HepG2 (cell line): ENCODE results near the gene RFX2. TPM values are rescaled to one million over a fixed set of nuclear protein-coding genes. Genes with fewer than 3 reads are reported as not detected.
A peak's percentile ranks its signal among the peaks of the same experiment; 100 is the strongest.

Experiments
- ATAC-seq: fragments of 200-7000 bp; cut with Tn5 transposase; 3 replicates; pipeline ENCODE4 v1.9.1; 2020; ENCODE audit warnings: mild to moderate bottlenecking, moderate library complexity
- BruUV-seq: library from RNA; stranded (reverse); fragments of 400-500 nt; replicated peaks from 2 replicates; lab custom pipeline; 2021; lab: Mats Ljungman, UMichigan
- CTCF ChIA-PET: fragments of 300-600 bp; formaldehyde crosslinking; extraction: SDS; loops from one replicate; lab custom pipeline; 2021; ENCODE audit warnings: low total read pairs, inconsistent platforms, low intra/inter-chr PET ratio; lab: Yijun Ruan, JAX
- POLR2A ChIA-PET: fragments of 350-600 bp; sonication (Branson Sonifier 250); formaldehyde crosslinking; loops from one replicate; lab custom pipeline; 2020; ENCODE audit warnings: antibody characterized with exemption, inconsistent platforms; lab: Yijun Ruan, JAX
- DNase-seq: peaks from one replicate; pipeline ENCODE4 v3.0.0-alpha.2; 2015; ENCODE audit warnings: low spot score
- FAIRE-seq: peaks from 3 replicates; lab custom pipeline; 2011; peaks lifted over from hg19 to GRCh38; lab: Jason Lieb, UNC
- H2AFZ ChIP-seq: one replicate; pipeline ENCODE4 v1.6.1; 2011; ENCODE audit warnings: low read length, inconsistent platforms
- H3K27ac ChIP-seq: fragments of 300-600 bp; 3 replicates; pipeline ENCODE4 v1.8.0; 2011; ENCODE audit warnings: mixed run types, mild to moderate bottlenecking, mixed read lengths, low read length, inconsistent platforms; ENCODE audit not compliant: insufficient read depth; ENCODE audit errors: extremely low read length
- H3K27me3 ChIP-seq, 2 experiments: fragments of 200-600 bp in 1 of 2; 2 replicates in 1 of 2; 3 replicates in 1 of 2; pipeline versions ENCODE4 v1.6.0 to v1.8.0; 2011; ENCODE audit warnings: low read length in 2 of 2, mild to moderate bottlenecking in 2 of 2, moderate library complexity in 2 of 2, inconsistent platforms in 1 of 2; ENCODE audit not compliant: insufficient read depth in 2 of 2, control insufficient read depth in 1 of 2
- H3K36me3 ChIP-seq, 2 experiments: fragments of 200-600 bp in 1 of 2; replicated peaks in 1 of 2; 2 replicates in 1 of 2; 3 replicates in 1 of 2; pipeline versions ENCODE4 v1.5.1 to v1.8.0; 2011; ENCODE audit warnings: low read length in 2 of 2, inconsistent platforms in 1 of 2; ENCODE audit not compliant: insufficient read depth in 2 of 2, control insufficient read depth in 1 of 2
- H3K4me1 ChIP-seq: 2 replicates; pipeline ENCODE4 v1.5.1; 2012; ENCODE audit warnings: low read length, inconsistent platforms; ENCODE audit not compliant: insufficient read depth
- H3K4me2 ChIP-seq: 2 replicates; pipeline ENCODE4 v1.6.0; 2011; ENCODE audit warnings: low read depth, low read length, inconsistent platforms
- H3K4me3 ChIP-seq, 3 experiments: fragments of 200-600 bp in 1 of 3; sonication (generic), shearing (Covaris generic) in 1 of 3; replicated peaks in 1 of 3; 2 replicates each; pipeline ENCODE4 v1.5.1; 2011 to 2016; ENCODE audit warnings: low read length in 3 of 3, inconsistent platforms in 2 of 3, low read depth in 2 of 3, mild to moderate bottlenecking in 2 of 3, control low read depth in 1 of 3, mixed read lengths in 1 of 3; ENCODE audit not compliant: insufficient read depth in 1 of 3
- H3K79me2 ChIP-seq: one replicate; pipeline ENCODE4 v1.6.1; 2011; ENCODE audit warnings: low read length, inconsistent platforms; ENCODE audit not compliant: insufficient read depth
- H3K9ac ChIP-seq: 2 replicates; pipeline ENCODE4 v1.6.0; 2011; ENCODE audit warnings: mild to moderate bottlenecking, low read depth, low read length, inconsistent platforms; ENCODE audit not compliant: insufficient read depth
- H3K9me3 ChIP-seq: 2 replicates; pipeline ENCODE4 v1.5.1; 2012; ENCODE audit warnings: mild to moderate bottlenecking, low read length
- H4K20me1 ChIP-seq: 2 replicates; pipeline ENCODE4 v1.6.0; 2011; ENCODE audit warnings: inconsistent platforms, mild to moderate bottlenecking, low read length, moderate library complexity; ENCODE audit not compliant: insufficient read depth
- ASH2L ChIP-seq: fragments of 300-600, 200-600 bp; sonication (generic); IDR thresholded peaks from 2 replicates; pipeline ENCODE4 v1.7.0; 2017; ENCODE audit warnings: low read depth, mild to moderate bottlenecking, moderate library complexity, mixed read lengths, low read length; ENCODE audit not compliant: insufficient read length
- CBX2 ChIP-seq, 2 experiments: fragments of 200-600 bp in 1 of 2; sonication (generic); formaldehyde crosslinking in 1 of 2; IDR thresholded peaks; 2 replicates each; pipeline versions ENCODE4 v1.7.0 to v1.8.1; 2018 to 2022; ENCODE audit warnings: low read depth in 2 of 2, low read length in 1 of 2, mild to moderate bottlenecking in 1 of 2, missing genetic modification reagents in 1 of 2
- FOXK2 ChIP-seq: fragments of 450-650 bp; IDR thresholded peaks from 2 replicates; pipeline ENCODE4 v1.6.1; 2016
- GABPA ChIP-seq, 2 experiments: IDR thresholded peaks; 2 replicates each; pipeline ENCODE4 v1.6.1; 2011 to 2016; ENCODE audit warnings: low read depth in 2 of 2, low read length in 1 of 2, missing biosample characterization in 1 of 2, missing genetic modification characterization in 1 of 2
- HNRNPK ChIP-seq: fragments of 200-400 bp; formaldehyde crosslinking; IDR thresholded peaks from 2 replicates; pipeline ENCODE4 v1.6.1; 2018; ENCODE audit warnings: low read length, low read depth, moderate library complexity, mild to moderate bottlenecking; ENCODE audit not compliant: poor library complexity, severe bottlenecking
- HOXD1 ChIP-seq: sonication (generic); formaldehyde crosslinking; IDR thresholded peaks from 2 replicates; pipeline ENCODE4 v1.5.0; 2020; ENCODE audit warnings: missing genetic modification reagents
- ISL2 ChIP-seq: sonication (generic); formaldehyde crosslinking; IDR thresholded peaks from 2 replicates; pipeline ENCODE4 v1.5.0; 2020; ENCODE audit warnings: missing genetic modification reagents
- KAT8 ChIP-seq: IDR thresholded peaks from 2 replicates; pipeline ENCODE4 v1.6.1; 2016; ENCODE audit warnings: missing genetic modification reagents, missing compliant biosample characterization
- MAF1 ChIP-seq: sonication (generic); formaldehyde crosslinking; IDR thresholded peaks from 2 replicates; pipeline ENCODE4 v1.5.0; 2020; ENCODE audit warnings: missing genetic modification reagents, borderline replicate concordance
- MTF2 ChIP-seq: sonication (generic); formaldehyde crosslinking; IDR thresholded peaks from 2 replicates; pipeline ENCODE4 v1.5.0; 2020; ENCODE audit warnings: missing genetic modification reagents, borderline replicate concordance
- NFYB ChIP-seq: sonication (generic); formaldehyde crosslinking; IDR thresholded peaks from 2 replicates; pipeline ENCODE4 v1.4.0; 2020; ENCODE audit warnings: missing genetic modification reagents
- POLR2G ChIP-seq: fragments of 200-400 bp; formaldehyde crosslinking; IDR thresholded peaks from 2 replicates; pipeline ENCODE4 v1.6.1; 2018; ENCODE audit warnings: mild to moderate bottlenecking, low read depth, low read length, moderate library complexity
- RARA ChIP-seq: IDR thresholded peaks from 2 replicates; pipeline ENCODE4 v1.6.1; 2016; ENCODE audit warnings: missing genetic modification reagents, missing compliant biosample characterization
- RBM22 ChIP-seq: fragments of 200-400 bp; formaldehyde crosslinking; optimal IDR thresholded peaks from 2 replicates; pipeline ENCODE3; 2017; ENCODE audit warnings: mild to moderate bottlenecking, low read length, moderate library complexity
- RBM39 ChIP-seq: fragments of 200-400 bp; formaldehyde crosslinking; IDR thresholded peaks from one replicate; pipeline ENCODE4 v1.6.1; 2018; ENCODE audit warnings: antibody characterized with exemption, mild to moderate bottlenecking, low read depth, low read length; ENCODE audit not compliant: poor library complexity, severe bottlenecking
- RFX3 ChIP-seq: IDR thresholded peaks from 2 replicates; pipeline ENCODE4 v1.6.1; 2016; ENCODE audit warnings: missing biosample characterization, missing genetic modification reagents
- RFX5 ChIP-seq: IDR thresholded peaks from 2 replicates; pipeline ENCODE4 v1.6.1; 2011; ENCODE audit warnings: low read depth, low read length, improper control_type of control experiment
- SKI ChIP-seq: fragments of 450-650 bp; IDR thresholded peaks from one replicate; pipeline ENCODE4 v1.6.1; 2018; ENCODE audit warnings: mild to moderate bottlenecking; ENCODE audit not compliant: partially characterized antibody
- ZNF331 ChIP-seq: sonication (generic); formaldehyde crosslinking; IDR thresholded peaks from 2 replicates; pipeline ENCODE4 v1.4.0; 2020; ENCODE audit warnings: missing genetic modification reagents
- ZNF547 ChIP-seq: sonication (generic); formaldehyde crosslinking; IDR thresholded peaks from 2 replicates; pipeline ENCODE4 v1.5.1; 2020; ENCODE audit warnings: mild to moderate bottlenecking, missing genetic modification reagents
- ZNF552 ChIP-seq: sonication (generic); formaldehyde crosslinking; IDR thresholded peaks from 2 replicates; pipeline ENCODE4 v1.9.0; 2022; ENCODE audit warnings: missing genetic modification reagents, mild to moderate bottlenecking, borderline replicate concordance
- WGBS: methylation state at CpG from one replicate; pipeline ENCODE4 v1.1.6; 2017; ENCODE audit warnings: low lambda C conversion rate; 5-methylcytosine and 5-hydroxymethylcytosine counted together
- in situ Hi-C: cut with HindIII; loops from 2 replicates; pipeline ENCODE4 v1.10.0; 2017; ENCODE audit warnings: low pct_unique_long_range_greater_than_20kb; ENCODE audit not compliant: extremely low pct_ligation_motif_present
- intact Hi-C: fragments of 100-400 bp; cut with micrococcal nuclease; formaldehyde crosslinking; loops from one replicate; pipeline ENCODE4 v1.10.0; 2022; ENCODE audit not compliant: unreplicated experiment
- polyA plus RNA-seq, 8 experiments: library from polyadenylated mRNA; depleted of rRNA in 3 of 8; stranded (reverse) in 7 of 8; unstranded in 1 of 8; fragments of >200 nt; fragmentation: Illumina TruSeq in 4 of 8; extraction: Trizol in 4 of 8; gene quantifications; 2 replicates each; pipeline versions ENCODE4 v1.2.1 to v1.2.3, GENCODE V29; 2011 to 2016; ENCODE audit warnings: low read depth in 4 of 8, missing spikeins in 1 of 8, mixed read lengths in 1 of 8; ENCODE audit not compliant: insufficient read depth in 1 of 8
- total RNA-seq, 5 experiments: library from RNA; depleted of rRNA; stranded (reverse); fragments of >200 nt; fragmentation: Illumina TruSeq; extraction: Trizol; gene quantifications; 2 replicates each; pipeline ENCODE4 v1.2.3, GENCODE V29; 2016; ENCODE audit warnings: low read depth in 1 of 5
- TF ChIP-seq, protein P1 (sequence below): sonication (generic); formaldehyde crosslinking; conservative IDR thresholded peaks from 2 replicates; pipeline ENCODE4 v1.8.0; 2022; ENCODE audit warnings: missing genetic modification reagents
- TF ChIP-seq, protein P2 (sequence below): sonication (generic); formaldehyde crosslinking; IDR thresholded peaks from 2 replicates; pipeline ENCODE4 v1.5.0; 2020; ENCODE audit warnings: missing genetic modification reagents

The RFX2 gene
- total and polyA plus RNA-seq, 2 of the 13 experiments (the other 11 are each of a cell fraction or from before 2014, with no cell fraction given) = 2.8 to 3.3 TPM

GRCh38 chr19:6066661-6067646, 43.3 kb downstream of the RFX2 start:
- H3K4me2 ChIP-seq = peak overlapping the region; percentile 71
- H2AFZ ChIP-seq = no peak overlapping the region
- H3K27me3 ChIP-seq = peaks cover 0 to 4% of the 10 kb centered on the region in 2 experiments; a peak in 1 of 5 replicates
- 5% methylated on average over 18 of the region's 18 CpGs for WGBS
- H3K9me3 ChIP-seq = no peaks in the 10 kb centered on the region
- peaks cover 43% of the 10 kb centered on the region for H3K4me1 ChIP-seq
- H3K79me2 ChIP-seq = no peaks in the 10 kb centered on the region
- no peaks in the 10 kb centered on the region for H3K36me3 ChIP-seq
- FAIRE-seq (peak; percentile 79), DNase-seq (peak; percentile 97), ATAC-seq (peak; percentile 82)
- H3K9ac ChIP-seq = peak overlapping the region; percentile 80
- no TSS peak for BruUV-seq
- no peaks in the 10 kb centered on the region for H4K20me1 ChIP-seq
- ChIA-PET POLR2A (no interaction called here), CTCF (no interaction called here)
- in situ Hi-C loops = no loop called here
- intact Hi-C loops = no loop called here
- peak overlapping the region in 1 of 3 experiments; percentile 53; a peak in 2 of 6 replicates for H3K4me3 ChIP-seq
- peak overlapping the region; percentile 92 for H3K27ac ChIP-seq
- TF ChIP-seq SKI (no peak), HOXD1 (CRISPR knock-in tag) (no peak), NFYB (CRISPR knock-in tag) (no peak), ZNF547 (CRISPR knock-in tag) (no peak), RFX3 (CRISPR knock-in tag) (peak; percentile 96), POLR2G (no peak), RBM22 (peak; percentile 100), MAF1 (CRISPR knock-in tag) (no peak), ISL2 (CRISPR knock-in tag) (no peak), CBX2 (IDR thresholded peaks at IDR 0.05; ENCODE audit: low read depth, low read length) (no peak), CBX2 (CRISPR knock-in tag; IDR thresholded peaks at IDR 0.05; ENCODE audit: low read depth) (no peak), MTF2 (no peak), ZNF331 (no peak), GABPA (IDR thresholded peaks at IDR 0.05; ENCODE audit: low read depth, low read length) (no peak), GABPA (CRISPR knock-in tag; IDR thresholded peaks at IDR 0.05; ENCODE audit: low read depth) (no peak), RARA (CRISPR knock-in tag) (no peak), HNRNPK (no peak), KAT8 (CRISPR knock-in tag) (no peak), ASH2L (peak; percentile 26), RFX5 (peak; percentile 90), RBM39 (no peak), FOXK2 (no peak), ZNF552 (CRISPR knock-in tag) (no peak)
- TF ChIP-seq, protein P1, sequence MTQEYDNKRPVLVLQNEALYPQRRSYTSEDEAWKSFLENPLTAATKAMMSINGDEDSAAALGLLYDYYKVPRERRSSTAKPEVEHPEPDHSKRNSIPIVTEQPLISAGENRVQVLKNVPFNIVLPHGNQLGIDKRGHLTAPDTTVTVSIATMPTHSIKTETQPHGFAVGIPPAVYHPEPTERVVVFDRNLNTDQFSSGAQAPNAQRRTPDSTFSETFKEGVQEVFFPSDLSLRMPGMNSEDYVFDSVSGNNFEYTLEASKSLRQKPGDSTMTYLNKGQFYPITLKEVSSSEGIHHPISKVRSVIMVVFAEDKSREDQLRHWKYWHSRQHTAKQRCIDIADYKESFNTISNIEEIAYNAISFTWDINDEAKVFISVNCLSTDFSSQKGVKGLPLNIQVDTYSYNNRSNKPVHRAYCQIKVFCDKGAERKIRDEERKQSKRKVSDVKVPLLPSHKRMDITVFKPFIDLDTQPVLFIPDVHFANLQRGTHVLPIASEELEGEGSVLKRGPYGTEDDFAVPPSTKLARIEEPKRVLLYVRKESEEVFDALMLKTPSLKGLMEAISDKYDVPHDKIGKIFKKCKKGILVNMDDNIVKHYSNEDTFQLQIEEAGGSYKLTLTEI (CRISPR knock-in tag) = no peak
- TF ChIP-seq, protein P2, sequence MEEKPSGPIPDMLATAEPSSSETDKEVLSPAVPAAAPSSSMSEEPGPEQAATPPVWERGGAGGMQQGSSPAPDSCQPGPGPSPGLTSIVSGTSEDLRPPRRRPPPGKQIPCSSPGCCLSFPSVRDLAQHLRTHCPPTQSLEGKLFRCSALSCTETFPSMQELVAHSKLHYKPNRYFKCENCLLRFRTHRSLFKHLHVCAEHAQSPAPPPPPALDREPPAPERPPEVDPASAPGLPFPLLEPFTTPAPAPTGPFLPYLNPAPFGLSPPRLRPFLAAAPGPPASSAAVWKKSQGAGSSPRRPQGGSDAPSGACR (CRISPR knock-in tag) = no peak
